NCI-H1436 treated with DMSO at 0.1 percent for 48 hours (cell line): ENCODE measurements around the gene UBL4B.

Source experiments
- DNase-seq: peaks from one replicate; lab custom pipeline; 2025; lab: John Stamatoyannopoulos, UW

Gene UBL4B

DNA sequence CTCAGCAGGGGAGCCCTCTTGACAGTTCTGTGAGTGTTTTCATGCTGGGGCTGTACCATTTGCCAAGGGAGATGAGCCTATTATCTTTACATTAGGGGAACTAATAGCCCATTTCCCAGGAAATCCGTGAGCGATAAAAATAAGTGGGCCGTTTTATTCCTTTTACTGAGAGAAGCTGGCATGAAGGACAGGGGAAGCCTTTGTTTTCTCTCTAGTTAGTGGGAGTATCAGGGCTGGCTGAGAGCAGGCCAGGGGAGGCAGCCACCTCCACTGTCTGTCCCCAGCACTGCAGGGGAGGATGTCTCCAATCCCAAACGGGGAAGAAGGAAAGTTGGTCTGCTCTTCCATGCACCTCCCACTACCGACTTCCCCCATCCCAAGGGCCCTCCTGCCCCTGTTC is 2.5 kb downstream of the UBL4B start:
- no peak for DNase-seq

GRCh38 chr1:110118636-110119396 is 6.6 kb downstream of the UBL4B start:
- DNase-seq, result no peak

DNA sequence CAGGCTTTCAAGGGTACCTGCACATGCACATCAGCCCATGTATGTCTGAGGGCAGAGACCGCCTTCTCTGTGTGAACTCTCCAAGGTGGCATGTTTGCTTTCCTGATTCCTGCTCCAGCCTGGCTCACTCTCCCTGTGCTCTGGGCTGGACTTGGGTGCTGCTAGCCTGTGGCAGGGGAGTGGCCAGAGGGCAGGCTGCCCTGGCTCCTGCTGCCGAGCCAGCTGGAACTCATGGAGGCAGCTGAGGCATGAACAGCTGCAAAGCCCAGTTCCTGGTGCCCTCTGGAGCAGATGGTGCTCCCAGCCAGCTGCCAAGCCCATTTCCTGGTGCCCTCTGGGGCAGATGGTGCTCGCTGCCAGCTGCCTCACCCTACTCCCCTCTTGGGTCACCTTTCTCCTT is 7.6 kb downstream of the UBL4B start:
- no peak for DNase-seq

- no peak for DNase-seq
Measured at GRCh38 chr1:110120960-110121561, 8.8 kb downstream of the UBL4B start.

DNA sequence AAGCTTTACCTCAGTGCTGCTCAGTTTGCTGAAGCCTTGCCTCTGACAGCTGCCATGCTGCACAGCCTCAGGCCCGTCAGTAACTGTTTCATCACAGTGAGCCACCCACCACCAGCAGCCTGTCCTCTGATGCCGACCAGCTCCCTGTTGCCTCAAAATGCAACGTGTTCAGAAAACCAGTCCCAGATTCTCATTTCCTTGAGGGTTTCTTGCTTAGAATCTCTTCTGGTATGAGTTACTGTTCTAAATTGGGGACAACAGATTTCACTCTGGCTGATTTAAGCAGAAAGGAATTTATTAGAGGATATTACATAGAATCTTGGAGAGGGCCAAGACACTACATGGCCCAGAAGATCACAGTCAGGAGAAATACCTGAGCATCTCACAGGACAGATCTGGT is 11.0 kb downstream of the UBL4B start:
- DNase-seq, result no peak

- DNase-seq, result no peak
Measured at GRCh38 chr1:110125810-110126209, 13.6 kb downstream of the UBL4B start.

- no peak for DNase-seq
Measured at GRCh38 chr1:110130113-110130591, 17.9 kb downstream of the UBL4B start.

- no peak for DNase-seq
Measured at GRCh38 chr1:110130989-110131388, 18.7 kb downstream of the UBL4B start.

DNA sequence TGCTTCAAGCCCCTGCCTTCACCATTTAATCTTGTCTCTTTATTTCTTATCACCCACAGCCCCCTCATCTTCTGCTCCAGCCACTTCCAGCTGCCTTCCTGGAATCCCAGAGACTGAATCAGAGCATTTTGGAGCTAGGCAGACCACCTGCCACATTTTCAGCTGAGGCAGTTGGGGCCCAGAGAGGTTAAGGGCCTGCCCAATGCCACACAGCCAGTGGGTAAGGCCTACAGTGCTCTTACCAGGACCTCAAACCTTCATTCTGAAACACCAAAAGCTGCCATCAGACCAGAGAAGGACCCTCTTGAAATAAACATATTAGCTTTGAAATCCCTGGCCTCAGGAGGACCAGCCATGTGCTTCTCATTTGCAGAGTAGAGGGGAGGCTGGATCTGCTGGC is 20.4 kb downstream of the UBL4B start:
- no peak for DNase-seq

DNA sequence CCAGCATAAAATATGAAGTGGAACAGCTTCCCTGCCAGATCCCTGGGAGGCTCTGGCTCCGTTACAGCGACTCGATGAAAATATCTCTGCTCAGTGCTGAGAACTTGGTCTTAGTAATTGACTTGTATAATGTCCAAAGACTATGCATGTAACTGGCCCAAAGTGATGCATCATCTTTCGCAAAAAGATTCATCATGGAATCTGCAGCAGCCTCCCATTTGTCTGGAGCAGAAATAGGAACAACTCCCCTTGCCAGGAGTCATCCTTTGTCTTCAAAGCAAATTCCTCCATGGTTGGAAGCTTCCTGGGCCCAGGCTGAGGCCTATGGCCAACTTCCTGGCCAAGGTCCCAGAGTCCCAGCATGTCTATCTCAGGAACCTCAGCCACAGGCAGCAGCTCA is 21.2 kb downstream of the UBL4B start:
- DNase-seq, result no peak

DNA sequence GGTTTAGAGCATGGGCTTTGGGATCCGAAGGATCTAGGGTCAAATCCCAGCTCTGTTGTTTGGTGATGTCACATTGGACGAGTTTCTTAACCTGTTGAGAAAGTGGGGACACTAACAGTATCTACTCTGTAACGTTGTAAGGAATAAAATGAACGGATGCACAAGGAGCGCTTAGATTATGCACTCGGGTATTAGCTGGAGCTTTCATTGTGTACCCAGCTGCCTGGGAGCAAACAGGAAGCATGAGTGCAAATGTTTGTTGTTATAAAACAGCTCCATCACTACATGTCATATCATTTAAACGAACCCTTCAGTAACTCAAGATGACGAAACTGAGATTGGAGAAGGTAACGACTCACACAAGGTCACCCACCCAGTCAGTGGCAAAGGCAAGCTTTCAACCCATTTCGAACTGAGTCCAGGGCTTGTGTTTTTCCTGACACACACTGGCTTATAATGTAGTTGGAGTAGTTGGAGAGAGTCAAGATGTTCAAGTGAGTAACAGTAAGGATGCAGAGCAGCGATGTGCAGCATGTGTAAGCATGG is 21.9 kb downstream of the UBL4B start:
- peak; percentile 44 for DNase-seq

- DNase-seq, result no peak
Measured at GRCh38 chr1:110135246-110135645, 23.0 kb downstream of the UBL4B start.

- no peak for DNase-seq
Measured at GRCh38 chr1:110135666-110136065, 23.4 kb downstream of the UBL4B start.

- DNase-seq, result peak; percentile 88
Measured at GRCh38 chr1:110136911-110137310, 24.7 kb downstream of the UBL4B start.

GRCh38 chr1:110138956-110139355 is 26.7 kb downstream of the UBL4B start:
- no peak for DNase-seq

- no peak for DNase-seq
Measured at GRCh38 chr1:110144366-110144765, 32.1 kb downstream of the UBL4B start.

GRCh38 chr1:110148961-110149360 is 36.7 kb downstream of the UBL4B start:
- no peak for DNase-seq

DNA sequence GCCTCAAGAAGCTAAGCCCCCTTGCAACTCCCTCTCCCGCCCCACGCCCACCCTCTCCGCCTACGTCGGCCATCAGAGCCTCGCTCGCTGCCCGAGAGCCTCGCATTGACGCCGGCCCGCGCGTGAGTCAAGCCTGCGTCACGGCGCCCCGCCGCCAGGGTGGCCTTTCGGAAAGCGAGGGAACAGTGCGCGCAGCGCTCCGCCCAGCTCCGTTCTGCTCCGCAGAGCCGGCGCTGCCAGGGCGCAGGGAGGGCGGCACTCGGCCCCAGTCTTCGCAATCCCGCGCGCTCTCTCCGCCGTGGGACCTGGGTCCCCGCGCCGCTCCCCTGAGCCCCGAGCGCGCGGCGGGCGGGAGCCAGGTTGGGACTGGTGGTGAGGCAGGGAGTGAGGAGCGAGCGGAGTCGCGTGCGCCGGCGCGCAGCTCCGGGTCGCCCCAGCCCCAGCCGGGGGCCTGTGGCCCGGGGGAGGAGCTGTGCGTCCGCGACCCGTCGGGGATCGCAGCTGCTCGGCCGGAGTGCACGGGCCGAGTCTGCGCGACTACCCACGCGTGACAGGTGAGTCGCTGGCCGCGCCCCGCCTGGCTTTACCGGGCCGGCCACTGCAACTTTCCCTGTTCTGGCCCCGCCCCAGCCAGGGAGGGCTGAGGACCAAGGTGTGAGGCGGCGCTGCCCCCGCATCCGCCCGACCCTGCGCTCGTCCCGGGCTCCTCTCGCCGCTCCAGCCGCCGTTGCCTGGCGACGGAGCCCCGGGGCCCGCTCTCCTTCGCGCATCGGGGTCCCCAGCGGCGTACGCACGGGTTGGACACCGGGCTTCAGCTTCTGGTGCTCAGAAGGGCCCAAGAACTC is 38.3 kb downstream of the UBL4B start, which contains the start of gene SLC6A17:
Gene SLC6A17 (plus strand): TSS at position 165 of the 845 bp plus-strand sequence. CDS start 16,436 bp downstream, outside the sequence.
- DNase-seq, result no peak

GRCh38 chr1:110151175-110151669 is 39.0 kb downstream of the UBL4B start:
- DNase-seq, result no peak

DNA sequence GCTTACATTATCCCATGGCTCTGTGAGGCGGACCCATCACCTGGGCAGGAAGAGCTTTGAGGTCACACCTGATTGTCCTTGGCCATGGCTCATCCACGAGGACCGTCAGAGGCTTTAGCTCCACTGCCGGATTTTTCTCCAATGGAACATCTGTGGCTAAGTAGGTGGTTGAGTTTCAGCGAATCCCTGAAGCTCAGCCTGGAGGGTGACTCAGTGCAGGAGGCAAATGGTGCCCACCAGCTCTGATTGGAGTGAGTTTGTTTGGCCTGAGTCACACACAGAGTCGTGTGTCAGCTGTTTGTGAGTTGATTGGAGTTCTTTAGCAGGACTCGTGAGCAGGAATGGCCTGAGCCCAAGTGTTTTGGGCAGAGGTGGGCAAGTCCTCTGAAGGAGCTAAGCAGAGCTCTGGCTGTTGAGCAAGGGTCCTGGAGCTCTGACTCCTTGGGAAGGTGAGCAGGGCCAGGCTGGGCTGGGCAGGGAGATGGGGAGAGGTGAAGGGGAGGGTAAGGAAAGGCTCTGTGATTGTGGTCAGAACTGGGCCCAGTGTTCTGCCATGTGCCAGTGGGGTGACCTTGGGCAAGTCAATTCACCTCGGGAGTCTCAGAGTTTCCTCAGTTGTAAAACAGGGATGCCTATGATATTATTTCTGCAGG is 40.0 kb downstream of the UBL4B start:
- no peak for DNase-seq

DNA sequence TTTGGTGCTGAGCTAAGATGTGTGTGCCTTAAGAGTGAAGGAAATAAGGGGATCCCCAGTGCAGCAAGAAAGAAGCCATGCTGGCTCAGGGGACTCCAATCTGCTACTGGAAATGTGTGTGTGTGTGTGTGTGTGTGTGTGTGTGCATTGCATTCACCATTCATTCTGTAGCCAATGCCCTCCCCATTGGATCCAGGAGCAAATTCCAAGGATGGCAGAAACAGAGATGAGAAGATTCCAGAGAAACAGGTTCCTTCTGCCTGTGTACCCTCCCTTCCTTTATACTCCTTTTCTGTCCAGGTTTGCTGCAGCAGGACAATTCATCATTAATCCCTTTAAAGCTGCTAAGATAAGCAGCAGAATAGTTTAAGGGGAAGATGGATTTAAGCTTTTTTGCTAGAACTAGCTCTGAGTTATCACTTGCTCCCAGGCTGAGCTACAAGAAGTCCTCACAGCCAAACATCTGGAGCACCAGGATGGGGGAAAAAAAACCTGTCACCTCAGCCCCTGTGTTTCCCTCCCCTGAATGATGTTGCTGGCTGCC is 41.2 kb downstream of the UBL4B start:
- DNase-seq, result no peak
